ENCODE results near the gene FAM227B.

FAM227B gene

DNA sequence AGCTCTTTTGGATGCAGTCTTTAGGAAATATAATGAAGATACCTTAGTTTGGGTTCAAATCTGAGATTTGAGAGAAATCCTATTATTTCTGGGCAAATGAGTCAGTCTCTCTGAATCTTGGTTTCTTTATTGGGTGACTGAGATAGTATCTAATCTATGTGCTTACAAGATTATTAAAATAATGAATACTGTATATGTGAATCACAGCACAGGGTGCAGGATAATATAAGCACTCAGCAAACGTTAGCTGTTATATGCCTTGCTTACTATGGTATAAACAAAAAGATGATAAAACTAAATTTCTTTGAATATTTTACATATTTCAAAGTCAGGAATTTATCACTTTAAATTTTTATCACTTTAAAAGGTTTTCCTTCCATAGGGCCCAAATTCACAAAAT is 168.0 kb downstream of the FAM227B start:
- TF ChIP-seq, protein P1, sequence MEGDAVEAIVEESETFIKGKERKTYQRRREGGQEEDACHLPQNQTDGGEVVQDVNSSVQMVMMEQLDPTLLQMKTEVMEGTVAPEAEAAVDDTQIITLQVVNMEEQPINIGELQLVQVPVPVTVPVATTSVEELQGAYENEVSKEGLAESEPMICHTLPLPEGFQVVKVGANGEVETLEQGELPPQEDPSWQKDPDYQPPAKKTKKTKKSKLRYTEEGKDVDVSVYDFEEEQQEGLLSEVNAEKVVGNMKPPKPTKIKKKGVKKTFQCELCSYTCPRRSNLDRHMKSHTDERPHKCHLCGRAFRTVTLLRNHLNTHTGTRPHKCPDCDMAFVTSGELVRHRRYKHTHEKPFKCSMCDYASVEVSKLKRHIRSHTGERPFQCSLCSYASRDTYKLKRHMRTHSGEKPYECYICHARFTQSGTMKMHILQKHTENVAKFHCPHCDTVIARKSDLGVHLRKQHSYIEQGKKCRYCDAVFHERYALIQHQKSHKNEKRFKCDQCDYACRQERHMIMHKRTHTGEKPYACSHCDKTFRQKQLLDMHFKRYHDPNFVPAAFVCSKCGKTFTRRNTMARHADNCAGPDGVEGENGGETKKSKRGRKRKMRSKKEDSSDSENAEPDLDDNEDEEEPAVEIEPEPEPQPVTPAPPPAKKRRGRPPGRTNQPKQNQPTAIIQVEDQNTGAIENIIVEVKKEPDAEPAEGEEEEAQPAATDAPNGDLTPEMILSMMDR (conservative IDR thresholded peaks at IDR 0.05): no peak
- H3K27ac ChIP-seq: no peak overlapping the region

DNA sequence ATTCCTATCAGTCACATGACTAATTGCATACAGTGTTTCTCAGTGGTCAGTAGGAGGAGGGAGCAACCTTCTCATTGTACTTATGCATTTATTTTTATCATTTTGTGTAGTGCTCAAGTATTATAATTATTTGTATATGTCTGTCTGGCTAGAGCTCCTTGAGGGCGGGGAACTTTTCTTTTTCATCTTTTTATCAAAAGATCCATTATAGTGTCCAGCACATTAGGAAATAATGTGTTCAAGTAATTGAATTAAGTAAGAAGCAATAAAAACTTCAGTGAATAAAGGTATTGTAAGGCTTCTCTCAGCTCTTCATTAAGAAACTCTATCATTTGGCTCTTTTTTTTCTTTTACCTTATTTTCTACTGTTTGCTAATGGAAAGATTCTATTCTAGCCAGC is 178.8 kb downstream of the FAM227B start:
- TF ChIP-seq, protein P1 (conservative IDR thresholded peaks at IDR 0.05): no peak
- no peak overlapping the region for H3K27ac ChIP-seq

DNA sequence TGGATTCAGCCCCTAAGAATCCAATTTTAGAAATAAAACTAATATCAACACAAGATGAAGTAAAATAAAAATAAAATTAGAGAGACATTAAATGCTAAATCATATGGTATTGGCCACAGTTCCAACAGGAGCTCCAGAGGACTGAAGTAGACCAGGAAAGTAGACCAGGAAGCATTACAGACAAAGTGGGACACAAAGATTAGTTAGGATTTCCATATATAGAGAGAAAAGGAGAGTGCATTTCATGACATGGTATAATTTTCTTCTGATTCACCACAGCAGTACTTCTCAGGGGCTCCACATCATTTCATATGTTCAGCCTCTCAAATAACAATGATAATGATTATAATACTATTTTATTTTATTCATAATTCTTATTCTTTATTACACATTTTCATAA is 179.3 kb downstream of the FAM227B start:
- TF ChIP-seq, protein P1 (conservative IDR thresholded peaks at IDR 0.05): no peak
- no peak overlapping the region for H3K27ac ChIP-seq

DNA sequence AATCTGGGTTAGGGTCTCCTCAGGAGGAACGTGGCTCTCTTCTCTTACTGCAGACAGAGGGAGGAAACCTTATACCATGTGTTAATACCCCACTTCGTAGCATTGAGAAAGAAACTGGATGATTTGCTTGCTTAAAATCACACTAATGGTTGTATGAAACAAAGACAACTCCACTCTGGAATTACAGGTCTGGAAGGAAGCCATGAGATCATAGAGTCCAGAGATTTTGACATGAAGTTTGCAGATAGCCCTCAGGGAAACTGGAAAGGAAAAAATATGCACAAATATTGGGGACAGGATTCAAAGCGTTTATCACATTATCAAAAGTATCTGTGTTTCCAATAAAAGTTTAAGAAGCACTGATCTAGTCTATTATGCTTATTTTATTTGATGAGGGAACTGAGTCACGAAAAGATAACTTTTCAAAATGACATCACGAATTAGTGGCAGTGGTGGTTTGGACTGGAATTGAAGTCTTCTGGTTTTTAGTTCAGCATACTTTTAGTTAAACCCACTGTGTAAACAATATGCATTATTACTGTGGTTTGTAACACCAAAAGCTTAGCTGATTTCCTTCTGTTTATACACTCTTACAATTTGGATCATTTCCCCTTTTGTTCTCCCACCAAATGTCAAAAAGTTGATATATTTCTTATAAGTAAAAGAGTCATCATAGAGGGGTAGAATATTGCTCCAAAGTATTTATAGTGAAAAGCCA is 180.8 kb downstream of the FAM227B start:
- TF ChIP-seq, protein P1 (conservative IDR thresholded peaks at IDR 0.05): no peak
- no peak overlapping the region for H3K27ac ChIP-seq

DNA sequence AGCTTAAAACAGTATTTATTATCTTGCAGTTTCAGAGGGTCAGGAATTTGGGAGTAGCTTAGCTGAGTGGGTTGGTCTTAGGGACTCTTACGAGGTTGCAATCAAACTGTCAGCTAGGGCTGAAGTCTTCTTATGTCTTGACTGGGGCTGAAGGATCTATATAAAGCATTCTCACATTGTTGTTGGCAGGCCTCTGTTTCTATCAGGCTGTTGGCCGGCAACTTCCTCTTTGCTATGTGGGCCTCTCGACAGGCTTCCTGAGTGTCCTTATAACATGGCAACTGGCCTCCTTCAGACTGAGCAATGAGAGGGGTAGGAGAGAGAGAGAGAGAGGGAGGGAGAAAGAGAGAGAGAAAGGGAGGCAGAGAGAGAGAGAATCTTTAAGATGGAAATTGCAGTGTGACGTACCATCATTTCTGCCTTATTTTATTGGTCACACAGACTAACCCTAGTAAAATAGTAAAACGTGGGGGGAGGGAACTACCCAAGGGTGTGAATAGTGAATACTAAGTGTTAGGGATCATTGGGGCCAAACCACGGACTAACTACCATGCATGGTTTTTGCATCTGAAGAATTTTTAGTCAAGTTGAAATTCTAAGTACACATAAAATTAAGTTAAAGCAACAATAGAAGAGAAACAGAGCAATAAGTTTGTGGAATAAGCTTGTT is 181.5 kb downstream of the FAM227B start:
- no peak overlapping the region for H3K27ac ChIP-seq
- TF ChIP-seq, protein P1 (conservative IDR thresholded peaks at IDR 0.05): no peak

DNA sequence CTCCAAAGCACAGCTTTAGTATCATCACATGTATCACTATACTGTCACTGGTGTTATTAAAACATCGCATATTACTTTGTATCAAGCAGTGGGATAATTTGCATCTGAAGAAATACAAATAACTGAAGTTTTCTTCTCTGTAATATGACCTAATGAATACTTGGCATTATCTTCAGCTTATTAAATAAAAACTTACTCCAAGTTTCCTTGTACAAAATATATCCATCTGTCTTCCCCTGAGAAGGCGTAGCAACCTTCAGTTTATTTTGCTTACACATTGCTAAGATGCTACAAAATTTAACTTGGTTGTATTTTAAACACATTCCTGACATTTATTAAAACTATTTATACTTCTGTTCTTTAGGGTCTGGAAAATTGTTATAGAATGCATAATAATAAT is 183.9 kb downstream of the FAM227B start:
- no peak overlapping the region for H3K27ac ChIP-seq
- TF ChIP-seq, protein P1 (conservative IDR thresholded peaks at IDR 0.05): no peak

DNA sequence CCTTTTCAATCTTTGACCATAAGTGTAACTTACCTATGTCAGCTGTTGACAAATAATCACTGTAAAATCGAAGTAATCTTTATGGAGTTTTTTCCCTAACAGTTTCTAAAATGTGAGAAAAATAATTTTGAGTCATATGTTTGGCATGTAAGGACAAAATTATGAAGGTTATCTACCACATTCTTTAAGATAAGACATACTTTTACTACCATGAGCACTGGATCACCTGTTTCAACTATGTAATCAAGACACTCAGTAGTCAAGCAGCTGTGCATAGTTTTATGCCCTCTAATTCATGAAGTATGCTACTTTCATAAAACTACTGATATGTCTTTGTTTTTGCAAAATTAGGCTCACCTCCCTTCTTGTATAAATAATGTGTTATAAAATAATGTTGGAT is 185.4 kb downstream of the FAM227B start:
- TF ChIP-seq, protein P1 (conservative IDR thresholded peaks at IDR 0.05): no peak
- H3K27ac ChIP-seq: no peak overlapping the region

Data from VCaP (cell line).